Left kidney (tissue), 2 donors: ENCODE results near the gene AP2A2. TPM values are rescaled to one million over a fixed set of nuclear protein-coding genes. Genes with fewer than 3 reads are reported as not detected.
"Not testable (repeated sequence)": the region's sequence is repeated elsewhere in the genome, so short reads cannot be mapped to it uniquely, and the experiment has no call there.

Experiments
- DNase-seq: peaks from one replicate; pipeline ENCODE4 v3.0.0-alpha.2; 2013
- polyA plus RNA-seq: library from polyadenylated mRNA; unstranded; fragments of 120-200 nt; gene quantifications from one replicate; pipeline ENCODE4 v1.2.1, GENCODE V29; 2013; ENCODE audit not compliant: insufficient read length

The AP2A2 gene
- polyA plus RNA-seq, 1 donor = 114 TPM

- DNase-seq = no peak
Measured at GRCh38 chr11:971731-972365, 46.2 kb downstream of the AP2A2 start.

GRCh38 chr11:972523-973211, 47.0 kb downstream of the AP2A2 start:
- DNase-seq = no peak

GRCh38 chr11:973237-973636, 47.6 kb downstream of the AP2A2 start:
- no peak for DNase-seq

GRCh38 chr11:975376-975775, 49.7 kb downstream of the AP2A2 start:
- DNase-seq = not testable (repeated sequence)

- no peak for DNase-seq
Measured at GRCh38 chr11:975827-976226, 50.2 kb downstream of the AP2A2 start.

GRCh38 chr11:976431-977160, 50.9 kb downstream of the AP2A2 start:
- no peak for DNase-seq

GRCh38 chr11:977830-978720, 52.4 kb downstream of the AP2A2 start:
- DNase-seq = no peak

- no peak for DNase-seq
Measured at GRCh38 chr11:978781-979180, 53.1 kb downstream of the AP2A2 start.

GRCh38 chr11:980438-981357, 55.0 kb downstream of the AP2A2 start:
- no peak for DNase-seq

GRCh38 chr11:981764-982163, 56.1 kb downstream of the AP2A2 start:
- no peak for DNase-seq

GRCh38 chr11:984546-984945, 58.9 kb downstream of the AP2A2 start:
- DNase-seq = no peak

- no peak for DNase-seq
Measured at GRCh38 chr11:985406-985805, 59.7 kb downstream of the AP2A2 start.

GRCh38 chr11:985848-986247, 60.2 kb downstream of the AP2A2 start:
- no peak for DNase-seq

GRCh38 chr11:986270-986951, 60.7 kb downstream of the AP2A2 start:
- DNase-seq = no peak

- DNase-seq = no peak
Measured at GRCh38 chr11:986952-987305, 61.3 kb downstream of the AP2A2 start.

GRCh38 chr11:987671-988070, 62.0 kb downstream of the AP2A2 start:
- DNase-seq = no peak

- no peak for DNase-seq
Measured at GRCh38 chr11:990101-990500, 64.4 kb downstream of the AP2A2 start.

- DNase-seq = no peak
Measured at GRCh38 chr11:991034-991433, 65.4 kb downstream of the AP2A2 start.

GRCh38 chr11:991711-992307, 66.1 kb downstream of the AP2A2 start:
- no peak for DNase-seq

- DNase-seq = no peak
Measured at GRCh38 chr11:992577-992976, 66.9 kb downstream of the AP2A2 start.
